ENCODE results near the gene EPHB2. TPM values are rescaled to one million over a fixed set of nuclear protein-coding genes. Genes with fewer than 3 reads are reported as not detected.

Gene EPHB2
- total RNA-seq, 1 donor from 2014 or later, result 10.7 TPM

- no peak for DNase-seq (ENCODE audit: low spot score)
Measured at GRCh38 chr1:22826604-22827580, 116.3 kb downstream of the EPHB2 start.

GRCh38 chr1:22827666-22828483 lies 117.2 kb downstream of the EPHB2 start:
- Mint-ChIP-seq H3K4me3 (ENCODE audit: unreplicated experiment) (no peak overlapping the region), H3K27ac (ENCODE audit: unreplicated experiment) (no peak overlapping the region), H3K27me3 (ENCODE audit: unreplicated experiment) (peaks cover 2% of the 10 kb centered on the region), H3K9me3 (ENCODE audit: unreplicated experiment) (no peaks in the 10 kb centered on the region), H3K36me3 (ENCODE audit: low read depth, unreplicated experiment) (peaks cover 3% of the 10 kb centered on the region), H3K4me1 (ENCODE audit: unreplicated experiment) (peaks cover 19% of the 10 kb centered on the region)
- TF ChIP-seq CTCF (IDR thresholded peaks at IDR 0.05; ENCODE audit: unreplicated experiment), result no peak
- no peak for DNase-seq (ENCODE audit: low spot score)

More at GRCh38 chr1:22826604-22827580, 116.3 kb downstream of the EPHB2 start:
- Mint-ChIP-seq H3K27ac (ENCODE audit: unreplicated experiment) (no peak overlapping the region), H3K4me3 (ENCODE audit: unreplicated experiment) (no peak overlapping the region), H3K4me1 (ENCODE audit: unreplicated experiment) (peaks cover 19% of the 10 kb centered on the region), H3K9me3 (ENCODE audit: unreplicated experiment) (no peaks in the 10 kb centered on the region), H3K27me3 (ENCODE audit: unreplicated experiment) (peaks cover 2% of the 10 kb centered on the region), H3K36me3 (ENCODE audit: low read depth, unreplicated experiment) (peaks cover 3% of the 10 kb centered on the region)
- TF ChIP-seq CTCF (IDR thresholded peaks at IDR 0.05; ENCODE audit: unreplicated experiment), result no peak

GRCh38 chr1:22828484-22829308 lies 118.1 kb downstream of the EPHB2 start:
- no peak overlapping the region for H3K27ac Mint-ChIP-seq (ENCODE audit: unreplicated experiment)
- no peak for DNase-seq (ENCODE audit: low spot score)
- TF ChIP-seq CTCF (IDR thresholded peaks at IDR 0.05; ENCODE audit: unreplicated experiment), result no peak

GRCh38 chr1:22829309-22829989 lies 118.8 kb downstream of the EPHB2 start:
- TF ChIP-seq CTCF (IDR thresholded peaks at IDR 0.05; ENCODE audit: unreplicated experiment), result no peak
- peaks cover 19% of the 10 kb centered on the region for H3K4me1 Mint-ChIP-seq (ENCODE audit: unreplicated experiment)
- H3K27ac Mint-ChIP-seq (ENCODE audit: unreplicated experiment), result no peak overlapping the region
- no peak for DNase-seq (ENCODE audit: low spot score)
- peaks cover 2% of the 10 kb centered on the region for H3K27me3 Mint-ChIP-seq (ENCODE audit: unreplicated experiment)
- no peaks in the 10 kb centered on the region for H3K9me3 Mint-ChIP-seq (ENCODE audit: unreplicated experiment)
- H3K4me3 Mint-ChIP-seq (ENCODE audit: unreplicated experiment), result no peak overlapping the region
- peaks cover 3% of the 10 kb centered on the region for H3K36me3 Mint-ChIP-seq (ENCODE audit: low read depth, unreplicated experiment)

More at GRCh38 chr1:22828484-22829308, 118.1 kb downstream of the EPHB2 start:
- H3K36me3 Mint-ChIP-seq (ENCODE audit: low read depth, unreplicated experiment), result peaks cover 3% of the 10 kb centered on the region
- H3K9me3 Mint-ChIP-seq (ENCODE audit: unreplicated experiment), result no peaks in the 10 kb centered on the region
- H3K4me1 Mint-ChIP-seq (ENCODE audit: unreplicated experiment), result peaks cover 19% of the 10 kb centered on the region
- peaks cover 2% of the 10 kb centered on the region for H3K27me3 Mint-ChIP-seq (ENCODE audit: unreplicated experiment)
- no peak overlapping the region for H3K4me3 Mint-ChIP-seq (ENCODE audit: unreplicated experiment)

Data from endothelial cell (in vitro differentiated cells).